Left cardiac atrium (tissue), 4 donors: ENCODE measurements around the gene FDPS. TPM values are rescaled to one million over a fixed set of nuclear protein-coding genes. Genes with fewer than 3 reads are reported as not detected.
"Not testable (repeated sequence)": the region's sequence is repeated elsewhere in the genome, so short reads cannot be mapped to it uniquely, and the experiment has no call there.

Experiments
- ATAC-seq, 2 donors: fragments of 200-7000 bp; cut with Tn5 transposase; one replicate each; pipeline ENCODE4 v1.9.1; 2020; ENCODE audit warnings: mild to moderate bottlenecking in 2 of 2, moderate library complexity in 2 of 2
- DNase-seq: peaks from one replicate; pipeline ENCODE4 v3.0.0-alpha.2; 2020
- intact Hi-C, 2 donors: fragments of 100-400 bp; cut with DNase I; formaldehyde crosslinking; loops; one replicate each; pipeline versions ENCODE4 v1.14.1 to v1.15.1; 2022 to 2023
- total RNA-seq, 2 donors: library from RNA; stranded (reverse); fragmentation: NEBNext Ultra II Directional; extraction: Animal tissue kit (Norgen Biotek cat#: 25700); gene quantifications; one replicate each; pipeline ENCODE4 v1.2.1, GENCODE V29; 2021
- donor health status: DM: no; HTN: yes; CAD: no.
- donor health status: DM: no; HTN: yes; CAD: no; lungs with severe emphysema.
- donor health status: DM: yes; HTN: yes; CAD: no.
- donor health status: Dilated cardiomyopathy.

The FDPS gene
- total RNA-seq, 2 donors from 2014 or later, result 92.9 to 128 TPM

GRCh38 chr1:155282488-155283091 is 26.1 kb upstream of the FDPS start:
- DNase-seq, result no peak
- no peak for ATAC-seq
- intact Hi-C loops, result no loop called here

- ATAC-seq, result no peak
- intact Hi-C loops, result no loop called here
- DNase-seq, result no peak
Measured at GRCh38 chr1:155284476-155284875, 24.2 kb upstream of the FDPS start.

GRCh38 chr1:155285063-155285462 is 23.6 kb upstream of the FDPS start:
- intact Hi-C loops, result no loop called here
- DNase-seq (no peak), ATAC-seq (no peak)

GRCh38 chr1:155285631-155286044 is 23.0 kb upstream of the FDPS start:
- no peak for ATAC-seq
- intact Hi-C loops, result no loop called here
- no peak for DNase-seq

- no peak for DNase-seq
- intact Hi-C loops, result no loop called here
- ATAC-seq, result no peak
Measured at GRCh38 chr1:155286544-155286943, 22.1 kb upstream of the FDPS start.

- DNase-seq (no peak), ATAC-seq (no peak)
- intact Hi-C loops, result no loop called here
Measured at GRCh38 chr1:155287987-155288543, 20.6 kb upstream of the FDPS start.

GRCh38 chr1:155291006-155291405 is 17.7 kb upstream of the FDPS start:
- ATAC-seq, intact Hi-C loops, DNase-seq: not testable (repeated sequence)

GRCh38 chr1:155293086-155293749 is 15.4 kb upstream of the FDPS start:
- intact Hi-C loops, result no loop called here
- no peak for ATAC-seq
- no peak for DNase-seq

GRCh38 chr1:155294520-155295182 is 14.0 kb upstream of the FDPS start:
- no peak for DNase-seq
- intact Hi-C loops, result no loop called here
- peak; percentile 30 to 32 for ATAC-seq

GRCh38 chr1:155295183-155295941 is 13.3 kb upstream of the FDPS start:
- DNase-seq (no peak), ATAC-seq (peak in 1 of 2 donors; percentile 61)
- intact Hi-C loops, result no loop called here

- DNase-seq, result no peak
- no peak for ATAC-seq
- intact Hi-C loops, result no loop called here
Measured at GRCh38 chr1:155295942-155296267, 12.8 kb upstream of the FDPS start.

GRCh38 chr1:155296661-155297060 is 12.0 kb upstream of the FDPS start:
- intact Hi-C loops, result no loop called here
- ATAC-seq (no peak), DNase-seq (no peak)

GRCh38 chr1:155297384-155297783 is 11.3 kb upstream of the FDPS start:
- no peak for ATAC-seq
- DNase-seq, result no peak
- intact Hi-C loops, result no loop called here

- no peak for ATAC-seq
Measured at GRCh38 chr1:155300024-155300423, 8.6 kb upstream of the FDPS start.

GRCh38 chr1:155300553-155301329 is 7.9 kb upstream of the FDPS start:
- DNase-seq (no peak), ATAC-seq (no peak)
- intact Hi-C loops, result no loop called here

More at GRCh38 chr1:155300024-155300423, 8.6 kb upstream of the FDPS start:
- intact Hi-C loops, result no loop called here
- no peak for DNase-seq

GRCh38 chr1:155301342-155301841 is 7.3 kb upstream of the FDPS start, which contains the start of gene PKLR:
PKLR (minus strand) TSS chr1:155301438; CDS start chr1:155301395, 43 bp downstream.
- no peak for ATAC-seq
- DNase-seq, result no peak
- intact Hi-C loops, result no loop called here

- intact Hi-C loops, result no loop called here
- no peak for DNase-seq
- ATAC-seq, result no peak
Measured at GRCh38 chr1:155304558-155305063, 4.1 kb upstream of the FDPS start.

GRCh38 chr1:155305881-155306391 is 2.7 kb upstream of the FDPS start:
- DNase-seq, result no peak

More at GRCh38 chr1:155305881-155306391, 2.7 kb upstream of the FDPS start:
- intact Hi-C loops, result no loop called here
- no peak for ATAC-seq
